GM23248 (cell line): ENCODE data around the gene OPHN1.

ENCODE experiments used
- EZH2 ChIP-seq: fragments of 200-600 bp; sonication (generic); IDR thresholded peaks from 2 replicates; pipeline ENCODE4 v1.6.1; 2018; ENCODE audit warnings: antibody characterized with exemption, mild to moderate bottlenecking; ENCODE audit not compliant: insufficient read depth, poor library complexity, severe bottlenecking
- EZH2phosphoT487 ChIP-seq: fragments of 200-600 bp; sonication (generic); IDR thresholded peaks from 2 replicates; pipeline ENCODE4 v1.6.1; 2018; ENCODE audit warnings: antibody characterized with exemption, moderate library complexity, mild to moderate bottlenecking, low read depth; ENCODE audit not compliant: insufficient read depth

DNA sequence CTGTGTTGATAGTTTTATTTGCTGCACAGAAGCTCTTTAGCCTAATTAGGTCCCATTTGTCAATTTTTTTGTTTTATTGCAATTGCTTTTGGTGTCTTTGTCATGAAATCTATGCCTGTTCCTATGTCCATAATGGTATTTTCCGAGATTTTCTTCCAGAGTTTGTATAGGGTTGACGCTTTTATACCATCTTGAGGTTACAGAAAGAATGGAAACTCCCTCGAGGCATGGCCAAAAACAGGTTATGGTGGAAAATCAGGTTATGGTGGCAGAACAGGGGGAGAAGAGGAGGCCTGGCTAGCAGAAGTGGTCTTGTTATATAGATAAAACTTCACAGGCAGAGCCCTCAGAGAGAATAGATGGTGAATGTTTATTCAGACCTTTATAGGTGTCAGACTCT, 21.6 kb downstream of the OPHN1 start:
- TF ChIP-seq EZH2 = no peak
- TF ChIP-seq EZH2phosphoT487 = no peak
